SK-N-SH treated with all-trans-retinoic acid at 6 μM for 48 hours (cell line): ENCODE results near the gene VPS41.

ENCODE experiments used
- ATAC-seq: fragments of 200-7000 bp; cut with Tn5 transposase; 3 replicates; pipeline ENCODE4 v1.9.1; 2020; ENCODE audit warnings: mild to moderate bottlenecking, moderate library complexity
- ARNTL ChIP-seq: fragments of 450-650 bp; formaldehyde crosslinking; IDR thresholded peaks from 2 replicates; pipeline ENCODE4 v1.5.0; 2020; ENCODE audit warnings: low read depth, mild to moderate bottlenecking, moderate library complexity, borderline replicate concordance
- BACH2 ChIP-seq: fragments of 250-450 bp; sonication (Bioruptor Pico); IDR thresholded peaks from 2 replicates; pipeline ENCODE4 v1.9.0; 2021; ENCODE audit warnings: mild to moderate bottlenecking, borderline replicate concordance
- CSDC2 ChIP-seq: fragments of 250-450 bp; sonication (Bioruptor Pico); IDR thresholded peaks from 2 replicates; pipeline ENCODE4 v1.5.0; 2020; ENCODE audit warnings: mild to moderate bottlenecking, moderate library complexity
- ESRRG ChIP-seq: fragments of 250-450 bp; sonication (Bioruptor Pico); IDR thresholded peaks from 2 replicates; pipeline ENCODE4 v1.6.1; 2021; ENCODE audit warnings: mild to moderate bottlenecking
- GLIS3 ChIP-seq: fragments of 250-450 bp; sonication (Bioruptor Pico); IDR thresholded peaks from 2 replicates; pipeline ENCODE4 v1.5.0; 2020; ENCODE audit warnings: mild to moderate bottlenecking, moderate library complexity
- ISL1 ChIP-seq: fragments of 250-450 bp; sonication (Bioruptor Pico); IDR thresholded peaks from 2 replicates; pipeline ENCODE4 v2.1.2; 2022; ENCODE audit warnings: mild to moderate bottlenecking, moderate library complexity
- OSR1 ChIP-seq: fragments of 250-450 bp; sonication (Bioruptor Pico); IDR thresholded peaks from 2 replicates; pipeline ENCODE4 v1.8.0; 2022; ENCODE audit warnings: moderate library complexity, mild to moderate bottlenecking, inconsistent platforms
- PPARA ChIP-seq: fragments of 250-450 bp; sonication (Bioruptor Pico); IDR thresholded peaks from 2 replicates; pipeline ENCODE4 v1.5.0; 2020; ENCODE audit warnings: mild to moderate bottlenecking, borderline replicate concordance
- RARB ChIP-seq: fragments of 250-450 bp; sonication (Bioruptor Pico); IDR thresholded peaks from 2 replicates; pipeline ENCODE4 v1.8.0; 2021; ENCODE audit warnings: mild to moderate bottlenecking, moderate library complexity
- SNAI2 ChIP-seq: fragments of 250-450 bp; sonication (Bioruptor Pico); IDR thresholded peaks from 2 replicates; pipeline ENCODE4 v1.5.0; 2020; ENCODE audit warnings: mild to moderate bottlenecking, moderate library complexity
- TCF4 ChIP-seq: fragments of 250-450 bp; sonication (Bioruptor Pico); IDR thresholded peaks from 2 replicates; pipeline ENCODE4 v1.8.0; 2021; ENCODE audit warnings: mild to moderate bottlenecking, moderate library complexity, borderline replicate concordance
- TOX ChIP-seq: fragments of 250-450 bp; sonication (Bioruptor Pico); IDR thresholded peaks from 2 replicates; pipeline ENCODE4 v1.8.0; 2021; ENCODE audit warnings: mild to moderate bottlenecking, moderate library complexity, borderline replicate concordance
- ZC3H10 ChIP-seq: fragments of 250-450 bp; sonication (Bioruptor Pico); IDR thresholded peaks from 2 replicates; pipeline ENCODE4 v1.5.1; 2021; ENCODE audit warnings: mild to moderate bottlenecking, moderate library complexity
- ZFP3 ChIP-seq: fragments of 250-450 bp; sonication (Bioruptor Pico); IDR thresholded peaks from 2 replicates; pipeline ENCODE4 v1.5.0; 2020; ENCODE audit warnings: mild to moderate bottlenecking, moderate library complexity
- ZFP30 ChIP-seq: fragments of 450-650 bp; formaldehyde crosslinking; IDR thresholded peaks from 2 replicates; pipeline ENCODE4 v1.5.0; 2022; ENCODE audit warnings: mild to moderate bottlenecking, moderate library complexity
- ZNF565 ChIP-seq: fragments of 450-650 bp; formaldehyde crosslinking; conservative IDR thresholded peaks from 2 replicates; pipeline ENCODE4 v1.5.0; 2020; ENCODE audit warnings: low read depth, mild to moderate bottlenecking, moderate library complexity
- ZNF70 ChIP-seq: fragments of 450-650 bp; formaldehyde crosslinking; IDR thresholded peaks from 2 replicates; pipeline ENCODE4 v1.5.0; 2020; ENCODE audit warnings: mild to moderate bottlenecking, moderate library complexity
- ZNF8 ChIP-seq: fragments of 450-650 bp; formaldehyde crosslinking; IDR thresholded peaks from 2 replicates; pipeline ENCODE4 v1.5.0; 2020; ENCODE audit warnings: mild to moderate bottlenecking, moderate library complexity
- TF ChIP-seq, protein P1 (sequence below): fragments of 250-450 bp; sonication (Bioruptor Pico); IDR thresholded peaks from 2 replicates; pipeline ENCODE4 v1.5.1; 2021; ENCODE audit warnings: mild to moderate bottlenecking, moderate library complexity
- TF ChIP-seq, protein P2 (sequence below): fragments of 250-450 bp; sonication (Bioruptor Pico); IDR thresholded peaks from 2 replicates; pipeline ENCODE4 v1.8.0; 2020; ENCODE audit warnings: mild to moderate bottlenecking, moderate library complexity, borderline replicate concordance
- TF ChIP-seq, protein P3 (sequence below): fragments of 250-450 bp; sonication (Bioruptor Pico); IDR thresholded peaks from 2 replicates; pipeline ENCODE4 v1.8.0; 2021; ENCODE audit warnings: low read depth, mild to moderate bottlenecking, moderate library complexity, borderline replicate concordance
- TF ChIP-seq, protein P4 (sequence below): fragments of 250-450 bp; sonication (Bioruptor Pico); IDR thresholded peaks from 2 replicates; pipeline ENCODE4 v1.5.0; 2020; ENCODE audit warnings: mild to moderate bottlenecking, moderate library complexity

Gene VPS41

DNA sequence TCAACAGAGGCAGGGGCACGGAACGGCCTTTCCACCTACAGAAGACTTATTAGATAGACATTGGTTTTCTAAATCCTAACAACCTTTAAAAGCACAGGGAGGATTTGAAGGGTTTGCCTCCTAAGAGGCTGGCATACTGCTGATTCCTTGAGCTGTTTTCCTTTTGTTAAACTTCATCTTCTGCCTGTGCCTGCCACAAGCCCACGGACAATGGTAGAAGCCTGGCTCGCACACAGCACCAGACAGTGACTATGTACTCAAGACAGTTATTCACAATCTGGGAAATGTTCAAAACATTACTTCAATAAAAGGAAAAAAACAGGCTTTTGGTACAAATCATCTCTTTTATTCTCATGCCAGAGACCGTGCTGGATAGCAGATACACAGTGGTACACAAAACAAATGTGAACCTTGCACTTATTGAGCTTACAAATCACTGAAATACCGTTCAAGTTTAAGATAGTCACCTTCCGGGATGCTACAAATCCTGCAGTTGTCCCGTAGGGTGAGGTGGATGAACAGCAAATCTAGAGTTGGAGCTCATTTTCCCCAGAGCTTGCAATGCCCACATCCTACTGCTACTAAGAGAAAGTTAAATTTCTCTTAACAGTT lies 63.9 kb downstream of the VPS41 start:
- TF ChIP-seq ZFP3: no peak
- no peak for TF ChIP-seq ZNF70
- no peak for TF ChIP-seq TOX (CRISPR knock-in tag)
- TF ChIP-seq, protein P1, sequence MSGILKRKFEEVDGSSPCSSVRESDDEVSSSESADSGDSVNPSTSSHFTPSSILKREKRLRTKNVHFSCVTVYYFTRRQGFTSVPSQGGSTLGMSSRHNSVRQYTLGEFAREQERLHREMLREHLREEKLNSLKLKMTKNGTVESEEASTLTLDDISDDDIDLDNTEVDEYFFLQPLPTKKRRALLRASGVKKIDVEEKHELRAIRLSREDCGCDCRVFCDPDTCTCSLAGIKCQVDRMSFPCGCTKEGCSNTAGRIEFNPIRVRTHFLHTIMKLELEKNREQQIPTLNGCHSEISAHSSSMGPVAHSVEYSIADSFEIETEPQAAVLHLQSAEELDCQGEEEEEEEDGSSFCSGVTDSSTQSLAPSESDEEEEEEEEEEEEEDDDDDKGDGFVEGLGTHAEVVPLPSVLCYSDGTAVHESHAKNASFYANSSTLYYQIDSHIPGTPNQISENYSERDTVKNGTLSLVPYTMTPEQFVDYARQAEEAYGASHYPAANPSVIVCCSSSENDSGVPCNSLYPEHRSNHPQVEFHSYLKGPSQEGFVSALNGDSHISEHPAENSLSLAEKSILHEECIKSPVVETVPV: no peak
- no peak for TF ChIP-seq ZNF565 (CRISPR knock-in tag)
- TF ChIP-seq SNAI2 (CRISPR knock-in tag): no peak
- no peak for TF ChIP-seq ZNF8 (CRISPR knock-in tag)
- no peak for TF ChIP-seq ESRRG
- no peak for TF ChIP-seq ARNTL
- TF ChIP-seq ISL1 (CRISPR knock-in tag): no peak
- TF ChIP-seq, protein P2, sequence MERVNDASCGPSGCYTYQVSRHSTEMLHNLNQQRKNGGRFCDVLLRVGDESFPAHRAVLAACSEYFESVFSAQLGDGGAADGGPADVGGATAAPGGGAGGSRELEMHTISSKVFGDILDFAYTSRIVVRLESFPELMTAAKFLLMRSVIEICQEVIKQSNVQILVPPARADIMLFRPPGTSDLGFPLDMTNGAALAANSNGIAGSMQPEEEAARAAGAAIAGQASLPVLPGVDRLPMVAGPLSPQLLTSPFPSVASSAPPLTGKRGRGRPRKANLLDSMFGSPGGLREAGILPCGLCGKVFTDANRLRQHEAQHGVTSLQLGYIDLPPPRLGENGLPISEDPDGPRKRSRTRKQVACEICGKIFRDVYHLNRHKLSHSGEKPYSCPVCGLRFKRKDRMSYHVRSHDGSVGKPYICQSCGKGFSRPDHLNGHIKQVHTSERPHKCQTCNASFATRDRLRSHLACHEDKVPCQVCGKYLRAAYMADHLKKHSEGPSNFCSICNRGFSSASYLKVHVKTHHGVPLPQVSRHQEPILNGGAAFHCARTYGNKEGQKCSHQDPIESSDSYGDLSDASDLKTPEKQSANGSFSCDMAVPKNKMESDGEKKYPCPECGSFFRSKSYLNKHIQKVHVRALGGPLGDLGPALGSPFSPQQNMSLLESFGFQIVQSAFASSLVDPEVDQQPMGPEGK (CRISPR knock-in tag): no peak
- no peak for TF ChIP-seq ZFP30
- TF ChIP-seq, protein P3, sequence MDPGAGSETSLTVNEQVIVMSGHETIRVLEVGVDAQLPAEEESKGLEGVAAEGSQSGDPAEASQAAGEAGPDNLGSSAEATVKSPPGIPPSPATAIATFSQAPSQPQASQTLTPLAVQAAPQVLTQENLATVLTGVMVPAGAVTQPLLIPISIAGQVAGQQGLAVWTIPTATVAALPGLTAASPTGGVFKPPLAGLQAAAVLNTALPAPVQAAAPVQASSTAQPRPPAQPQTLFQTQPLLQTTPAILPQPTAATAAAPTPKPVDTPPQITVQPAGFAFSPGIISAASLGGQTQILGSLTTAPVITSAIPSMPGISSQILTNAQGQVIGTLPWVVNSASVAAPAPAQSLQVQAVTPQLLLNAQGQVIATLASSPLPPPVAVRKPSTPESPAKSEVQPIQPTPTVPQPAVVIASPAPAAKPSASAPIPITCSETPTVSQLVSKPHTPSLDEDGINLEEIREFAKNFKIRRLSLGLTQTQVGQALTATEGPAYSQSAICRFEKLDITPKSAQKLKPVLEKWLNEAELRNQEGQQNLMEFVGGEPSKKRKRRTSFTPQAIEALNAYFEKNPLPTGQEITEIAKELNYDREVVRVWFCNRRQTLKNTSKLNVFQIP (CRISPR knock-in tag): no peak
- no peak for TF ChIP-seq PPARA (CRISPR knock-in tag)
- no peak for ATAC-seq

DNA sequence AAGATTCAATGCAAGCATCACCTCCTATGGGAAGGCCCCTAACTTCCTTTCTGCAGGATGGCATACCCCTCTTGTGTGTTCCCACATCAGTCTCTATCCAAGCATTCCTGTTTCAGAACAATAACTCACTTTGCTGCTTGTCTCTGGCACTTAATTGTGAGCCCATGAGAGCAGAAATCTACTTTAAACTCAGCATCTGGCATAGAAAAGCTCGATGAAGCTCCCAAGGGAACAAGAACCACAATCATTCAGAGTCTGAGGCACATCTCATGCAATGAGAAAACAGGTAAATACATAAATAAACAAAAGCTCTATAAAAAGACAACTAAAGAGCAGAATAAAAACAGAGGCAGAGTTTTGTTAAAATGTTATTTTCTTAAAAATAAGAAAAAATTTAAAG lies 66.2 kb downstream of the VPS41 start:
- TF ChIP-seq ZFP30 (no peak), OSR1 (CRISPR knock-in tag) (no peak), ESRRG (no peak), BACH2 (CRISPR knock-in tag) (no peak), SNAI2 (CRISPR knock-in tag) (no peak), ZNF565 (CRISPR knock-in tag) (no peak), PPARA (CRISPR knock-in tag) (no peak), ARNTL (no peak), CSDC2 (CRISPR knock-in tag) (no peak), ISL1 (CRISPR knock-in tag) (no peak), ZFP3 (no peak), GLIS3 (CRISPR knock-in tag) (no peak)
- no peak for ATAC-seq

DNA sequence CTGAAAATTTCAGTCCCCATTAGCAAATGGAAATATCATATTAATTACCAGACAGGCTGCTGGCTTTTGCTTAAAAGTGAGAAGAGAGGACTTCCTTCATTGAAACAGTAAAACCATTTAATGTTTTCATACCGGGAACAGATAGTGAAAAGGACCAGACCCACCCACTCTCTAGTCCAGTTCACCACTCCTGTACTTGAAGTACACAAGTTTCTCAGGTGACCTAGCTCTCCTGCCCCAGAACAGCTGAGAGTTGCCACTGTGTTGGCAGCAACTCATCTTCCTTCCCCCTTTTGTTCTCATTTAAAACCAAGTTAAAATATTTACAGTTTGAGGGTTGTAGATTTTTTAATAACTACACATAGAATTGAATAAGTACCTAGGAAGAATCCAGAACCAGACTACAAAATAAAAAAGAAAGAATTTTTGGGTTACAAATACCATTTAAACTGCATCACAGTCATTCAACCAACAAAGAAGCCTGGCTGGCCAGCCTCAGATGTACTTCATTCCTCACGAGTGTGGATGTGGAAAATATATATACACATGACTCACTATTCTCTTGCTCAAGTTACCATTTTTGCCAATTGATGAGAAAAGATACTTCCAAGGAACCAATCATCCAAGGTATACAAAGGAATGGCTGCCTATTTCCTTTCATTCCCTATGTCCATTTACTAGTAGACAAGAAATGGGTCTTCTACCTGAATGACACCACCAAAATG lies 68.1 kb downstream of the VPS41 start:
- ATAC-seq: peak; percentile 77
- no peak for TF ChIP-seq OSR1 (CRISPR knock-in tag)
- TF ChIP-seq, protein P4, sequence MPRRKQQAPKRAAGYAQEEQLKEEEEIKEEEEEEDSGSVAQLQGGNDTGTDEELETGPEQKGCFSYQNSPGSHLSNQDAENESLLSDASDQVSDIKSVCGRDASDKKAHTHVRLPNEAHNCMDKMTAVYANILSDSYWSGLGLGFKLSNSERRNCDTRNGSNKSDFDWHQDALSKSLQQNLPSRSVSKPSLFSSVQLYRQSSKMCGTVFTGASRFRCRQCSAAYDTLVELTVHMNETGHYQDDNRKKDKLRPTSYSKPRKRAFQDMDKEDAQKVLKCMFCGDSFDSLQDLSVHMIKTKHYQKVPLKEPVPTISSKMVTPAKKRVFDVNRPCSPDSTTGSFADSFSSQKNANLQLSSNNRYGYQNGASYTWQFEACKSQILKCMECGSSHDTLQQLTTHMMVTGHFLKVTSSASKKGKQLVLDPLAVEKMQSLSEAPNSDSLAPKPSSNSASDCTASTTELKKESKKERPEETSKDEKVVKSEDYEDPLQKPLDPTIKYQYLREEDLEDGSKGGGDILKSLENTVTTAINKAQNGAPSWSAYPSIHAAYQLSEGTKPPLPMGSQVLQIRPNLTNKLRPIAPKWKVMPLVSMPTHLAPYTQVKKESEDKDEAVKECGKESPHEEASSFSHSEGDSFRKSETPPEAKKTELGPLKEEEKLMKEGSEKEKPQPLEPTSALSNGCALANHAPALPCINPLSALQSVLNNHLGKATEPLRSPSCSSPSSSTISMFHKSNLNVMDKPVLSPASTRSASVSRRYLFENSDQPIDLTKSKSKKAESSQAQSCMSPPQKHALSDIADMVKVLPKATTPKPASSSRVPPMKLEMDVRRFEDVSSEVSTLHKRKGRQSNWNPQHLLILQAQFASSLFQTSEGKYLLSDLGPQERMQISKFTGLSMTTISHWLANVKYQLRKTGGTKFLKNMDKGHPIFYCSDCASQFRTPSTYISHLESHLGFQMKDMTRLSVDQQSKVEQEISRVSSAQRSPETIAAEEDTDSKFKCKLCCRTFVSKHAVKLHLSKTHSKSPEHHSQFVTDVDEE: no peak
- TF ChIP-seq ESRRG: no peak
- TF ChIP-seq ZNF8 (CRISPR knock-in tag): no peak
- TF ChIP-seq, protein P3 (CRISPR knock-in tag): no peak
- TF ChIP-seq TOX (CRISPR knock-in tag): no peak
- no peak for TF ChIP-seq SNAI2 (CRISPR knock-in tag)
- no peak for TF ChIP-seq ZFP3
- no peak for TF ChIP-seq CSDC2 (CRISPR knock-in tag)
- TF ChIP-seq ZC3H10 (CRISPR knock-in tag): no peak
- no peak for TF ChIP-seq BACH2 (CRISPR knock-in tag)
- TF ChIP-seq TCF4 (CRISPR knock-in tag): no peak
- no peak for TF ChIP-seq PPARA (CRISPR knock-in tag)
- no peak for TF ChIP-seq RARB (CRISPR knock-in tag)
- TF ChIP-seq ZFP30: no peak
- TF ChIP-seq, protein P2 (CRISPR knock-in tag): no peak
